Common myeloid progenitor, CD34-positive (primary cell): ENCODE results near the gene CYB5R4.
"Not testable (repeated sequence)": the region's sequence is repeated elsewhere in the genome, so short reads cannot be mapped to it uniquely, and the experiment has no call there.

Experiments used
- CTCF ChIA-PET: fragments of 350-600 bp; sonication (Branson Sonifier 250); formaldehyde crosslinking; loops from one replicate; lab custom pipeline; 2021; ENCODE audit warnings: antibody characterized with exemption; lab: Charles Lee
- POLR2A ChIA-PET: fragments of 350-600 bp; sonication (Branson Sonifier 250); formaldehyde crosslinking; loops from one replicate; lab custom pipeline; 2021; ENCODE audit warnings: antibody characterized with exemption; lab: Charles Lee
- DNase-seq, 3 donors: peaks; one replicate each; pipeline versions ENCODE4 v3.0.0 to v3.0.0-alpha.2; 2013
- H3K27ac ChIP-seq, 2 experiments: 1 replicate in 1 of 2; 2 replicates in 1 of 2; pipeline ENCODE4 v1.7.0; 2013; ENCODE audit warnings: inconsistent platforms in 2 of 2, low read length in 2 of 2, mild to moderate bottlenecking in 2 of 2, low read depth in 1 of 2, moderate library complexity in 1 of 2; ENCODE audit not compliant: severe bottlenecking in 2 of 2, insufficient read depth in 1 of 2, poor library complexity in 1 of 2
- H3K27me3 ChIP-seq, 5 experiments: replicated peaks in 2 of 5; 1 replicate in 3 of 5; 2 replicates in 2 of 5; pipeline versions ENCODE4 v1.6.1 to v1.7.0; 2013; ENCODE audit warnings: low read length in 4 of 5, mild to moderate bottlenecking in 2 of 5, moderate library complexity in 2 of 5, inconsistent platforms in 1 of 5; ENCODE audit not compliant: insufficient read depth in 5 of 5, control insufficient read depth in 4 of 5
- H3K36me3 ChIP-seq, 4 experiments: 1 replicate in 2 of 4; 2 replicates in 2 of 4; pipeline versions ENCODE4 v1.6.1 to v1.7.0; 2013; ENCODE audit warnings: low read length in 3 of 4, control low read depth in 1 of 4, mild to moderate bottlenecking in 1 of 4; ENCODE audit not compliant: control insufficient read depth in 4 of 4, insufficient read depth in 4 of 4
- H3K4me1 ChIP-seq, 4 experiments: 1 replicate in 3 of 4; 2 replicates in 1 of 4; pipeline versions ENCODE4 v1.6.1 to v1.7.1; 2013; ENCODE audit warnings: low read length in 3 of 4, mild to moderate bottlenecking in 3 of 4, control low read depth in 1 of 4, inconsistent platforms in 1 of 4, moderate library complexity in 1 of 4; ENCODE audit not compliant: control insufficient read depth in 4 of 4, insufficient read depth in 4 of 4; ENCODE audit errors: control extremely low read depth in 1 of 4
- H3K4me3 ChIP-seq, 7 experiments: 1 replicate in 4 of 7; 2 replicates in 3 of 7; pipeline versions ENCODE4 v1.5.1 to v1.7.0; 2013; ENCODE audit warnings: mild to moderate bottlenecking in 7 of 7, low read length in 6 of 7, moderate library complexity in 6 of 7, inconsistent platforms in 2 of 7, low read depth in 2 of 7, control low read depth in 1 of 7; ENCODE audit not compliant: insufficient read depth in 4 of 7, control insufficient read depth in 1 of 7; ENCODE audit errors: extremely low read depth in 1 of 7
- H3K9me3 ChIP-seq, 5 experiments: 1 replicate in 4 of 5; 2 replicates in 1 of 5; pipeline versions ENCODE4 v1.6.1 to v1.7.1; 2013; ENCODE audit warnings: low read length in 4 of 5, mild to moderate bottlenecking in 2 of 5, inconsistent platforms in 1 of 5, low read depth in 1 of 5, moderate library complexity in 1 of 5; ENCODE audit not compliant: control insufficient read depth in 4 of 5, insufficient read depth in 2 of 5; ENCODE audit errors: control extremely low read depth in 1 of 5
- WGBS: methylation state at CpG from one replicate; pipeline ENCODE4 v1.1.5; 2013; ENCODE audit not compliant: insufficient coverage; 5-methylcytosine and 5-hydroxymethylcytosine counted together

The CYB5R4 gene

DNA sequence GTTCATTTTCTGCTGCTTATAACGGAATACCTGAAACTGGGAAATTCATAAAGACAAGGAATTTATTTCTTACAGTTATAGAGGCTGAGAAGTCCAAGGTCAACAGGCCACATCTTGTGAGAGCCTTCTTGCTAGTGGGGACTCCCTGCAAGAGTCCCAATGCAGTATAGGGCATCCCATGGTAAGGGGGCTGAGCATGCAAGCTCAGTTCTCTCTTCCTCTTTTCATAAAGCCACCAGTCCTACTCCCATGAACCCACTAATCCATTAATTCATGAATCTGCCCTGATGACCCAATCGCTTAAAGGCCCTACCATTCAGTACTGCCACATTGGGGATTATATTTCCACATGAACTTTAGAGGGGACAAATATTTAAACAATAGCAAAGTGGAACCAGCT lies 26.5 kb downstream of the CYB5R4 start:
- no CpG with 5 or more reads among the region's 2 CpGs for WGBS
- Histone ChIP-seq H3K9me3 (peaks cover 0 to 13% (median 4%) of the 10 kb centered on the region in 5 experiments), H3K27ac (no peak overlapping the region), H3K4me1 (peaks cover 0 to 2% (median 0%) of the 10 kb centered on the region in 4 experiments), H3K4me3 (no peak overlapping the region), H3K27me3 (no peaks in the 10 kb centered on the region), H3K36me3 (peaks cover 0 to 11% (median 7%) of the 10 kb centered on the region in 4 experiments)
- ChIA-PET CTCF (interaction anchor here (1.0 to 2.5 kb wide), 6 partner anchors 11 to 1436 kb away, joined by 3 to 8 read pairs (median 5); partner anchors contain the start of gene CEP162), POLR2A (no interaction called here)
- no peak for DNase-seq

DNA sequence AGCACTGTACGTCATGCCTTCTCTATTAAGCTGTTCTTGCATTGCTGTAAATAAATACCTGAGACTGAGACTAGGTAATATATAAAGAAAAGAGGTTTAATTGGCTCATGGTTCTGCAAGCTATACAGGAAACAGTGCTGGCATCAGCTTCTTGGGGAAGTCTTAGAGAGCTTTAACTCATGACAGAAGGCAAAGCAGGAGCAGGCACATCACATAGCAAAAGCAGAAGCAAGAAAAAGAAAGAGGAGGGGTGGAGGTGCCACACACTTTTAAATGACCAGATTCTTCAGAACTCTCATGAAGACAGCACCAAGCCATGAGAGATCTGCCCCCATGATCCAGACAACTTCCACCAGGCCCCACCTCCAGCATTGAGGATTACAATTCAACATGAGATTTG lies 30.1 kb downstream of the CYB5R4 start:
- Histone ChIP-seq H3K36me3 (peaks cover 3 to 13% (median 7%) of the 10 kb centered on the region in 4 experiments), H3K4me1 (peaks cover 0 to 1% (median 0%) of the 10 kb centered on the region in 4 experiments), H3K9me3 (peaks cover 0 to 13% (median 4%) of the 10 kb centered on the region in 5 experiments), H3K27me3 (no peaks in the 10 kb centered on the region), H3K4me3 (no peak overlapping the region), H3K27ac (no peak overlapping the region)
- WGBS = no CpG with 5 or more reads among the region's 1 CpG
- ChIA-PET POLR2A (no interaction called here), CTCF (interaction anchor here (1.2 kb wide), 1 partner anchor 331 kb away, joined by 8 read pairs; no protein-coding TSS in a partner anchor)
- no peak for DNase-seq

DNA sequence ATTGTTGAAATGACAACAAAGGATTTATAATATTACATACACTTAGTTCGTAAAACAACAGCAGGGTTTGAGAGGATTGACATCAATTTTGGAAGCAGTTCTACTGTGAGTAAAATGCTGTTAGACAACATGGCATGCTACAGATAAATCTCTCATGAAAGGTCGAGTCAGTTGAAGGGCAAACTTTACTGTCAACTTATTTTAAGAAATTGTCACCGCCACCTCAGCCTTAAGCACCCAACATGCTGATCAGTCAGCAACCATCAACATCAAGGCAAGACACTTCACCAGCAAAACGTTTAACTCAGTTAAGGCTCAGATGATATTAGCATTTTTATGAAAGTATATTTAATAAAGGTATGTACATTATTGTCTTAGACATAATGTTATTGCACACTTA lies 31.0 kb downstream of the CYB5R4 start:
- Histone ChIP-seq H3K4me1 (no peaks in the 10 kb centered on the region), H3K27me3 (no peaks in the 10 kb centered on the region), H3K36me3 (peaks cover 3 to 19% (median 7%) of the 10 kb centered on the region in 4 experiments), H3K4me3 (no peak overlapping the region), H3K27ac (no peak overlapping the region), H3K9me3 (peaks cover 0 to 13% (median 4%) of the 10 kb centered on the region in 5 experiments)
- ChIA-PET CTCF (no interaction called here), POLR2A (no interaction called here)
- 100% methylated on average over 1 of the region's 4 CpGs for WGBS
- no peak for DNase-seq

DNA sequence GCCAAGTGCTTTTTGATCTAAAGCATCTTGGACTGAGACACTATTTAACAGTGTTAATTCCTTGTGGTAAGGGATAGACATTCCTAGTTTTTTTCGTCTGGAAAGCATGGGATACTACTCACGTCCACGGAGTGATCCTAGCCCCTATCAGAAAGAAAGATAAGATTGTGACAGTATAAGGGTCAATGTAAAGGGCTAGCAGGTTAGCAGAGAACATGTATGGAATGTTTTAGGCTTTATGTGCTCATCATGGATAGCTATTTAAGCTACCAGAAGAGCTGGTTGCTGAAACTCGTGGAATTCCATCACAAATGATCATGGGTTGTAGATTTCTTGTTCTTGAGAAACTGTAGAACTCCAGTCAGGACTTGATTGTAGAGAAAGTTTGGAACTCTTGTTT lies 32.1 kb downstream of the CYB5R4 start:
- no peak overlapping the region for H3K27ac ChIP-seq

DNA sequence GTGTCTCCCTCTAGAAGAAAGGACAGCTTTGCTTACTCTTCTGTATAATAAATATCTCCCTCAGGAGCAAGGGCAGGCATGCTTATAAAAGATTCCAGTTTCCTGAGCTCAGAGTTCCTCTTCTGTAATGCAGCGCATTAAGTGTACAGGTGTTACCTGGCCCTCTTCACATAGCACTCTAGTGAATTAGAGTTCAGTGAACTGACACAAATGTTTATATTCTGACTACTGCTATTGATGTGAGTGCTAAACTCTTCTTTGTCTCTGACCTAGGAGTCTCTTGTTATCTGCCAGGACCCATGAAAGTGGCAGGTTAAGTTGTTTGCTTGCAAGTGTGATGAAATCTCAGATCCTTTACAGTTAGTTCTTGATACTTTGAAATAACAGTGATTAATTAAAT lies 33.5 kb downstream of the CYB5R4 start:
- 86% methylated on average over 1 of the region's 1 CpG for WGBS
- H3K4me1 ChIP-seq = no peaks in the 10 kb centered on the region
- no peaks in the 10 kb centered on the region for H3K27me3 ChIP-seq
- peaks cover 3 to 19% (median 7%) of the 10 kb centered on the region in 4 experiments for H3K36me3 ChIP-seq
- no peak overlapping the region for H3K4me3 ChIP-seq
- DNase-seq = no peak
- no peak overlapping the region for H3K27ac ChIP-seq
- ChIA-PET POLR2A (no interaction called here), CTCF (no interaction called here)
- peaks cover 0 to 16% (median 4%) of the 10 kb centered on the region in 5 experiments for H3K9me3 ChIP-seq

More for the DNA sequence above, 32.1 kb downstream of the CYB5R4 start:
- WGBS = 98% methylated on average over 4 of the region's 4 CpGs
- no peaks in the 10 kb centered on the region for H3K27me3 ChIP-seq
- H3K36me3 ChIP-seq = peaks cover 3 to 19% (median 7%) of the 10 kb centered on the region in 4 experiments
- POLR2A ChIA-PET = no interaction called here
- no peak overlapping the region for H3K4me3 ChIP-seq
- no peaks in the 10 kb centered on the region for H3K4me1 ChIP-seq
- DNase-seq = no peak
- peaks cover 0 to 16% (median 4%) of the 10 kb centered on the region in 5 experiments for H3K9me3 ChIP-seq
- CTCF ChIA-PET = no interaction called here

DNA sequence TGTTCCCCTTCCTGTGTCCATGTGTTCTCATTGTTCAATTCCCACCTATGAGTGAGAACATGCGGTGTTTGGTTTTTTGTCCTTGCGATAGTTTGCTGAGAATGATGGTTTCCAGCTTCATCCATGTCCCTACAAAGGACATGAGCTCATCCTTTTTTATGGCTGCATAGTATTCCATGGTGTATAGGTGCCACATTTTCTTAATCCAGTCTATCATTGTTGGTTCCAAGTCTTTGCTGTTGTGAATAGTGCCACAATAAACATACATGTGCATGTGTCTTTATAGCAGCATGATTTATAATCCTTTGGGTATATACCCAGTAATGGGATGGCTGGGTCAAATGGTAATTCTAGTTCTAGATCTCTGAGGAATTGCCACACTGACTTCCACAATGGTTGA lies 37.6 kb downstream of the CYB5R4 start:
- H3K36me3 ChIP-seq, H3K4me3 ChIP-seq, H3K27me3 ChIP-seq, CTCF ChIA-PET, H3K4me1 ChIP-seq, POLR2A ChIA-PET, H3K27ac ChIP-seq, DNase-seq: not testable (repeated sequence)
- peaks cover 0 to 10% (median 0%) of the 10 kb centered on the region in 5 experiments for H3K9me3 ChIP-seq
- no CpG with 5 or more reads among the region's 2 CpGs for WGBS

DNA sequence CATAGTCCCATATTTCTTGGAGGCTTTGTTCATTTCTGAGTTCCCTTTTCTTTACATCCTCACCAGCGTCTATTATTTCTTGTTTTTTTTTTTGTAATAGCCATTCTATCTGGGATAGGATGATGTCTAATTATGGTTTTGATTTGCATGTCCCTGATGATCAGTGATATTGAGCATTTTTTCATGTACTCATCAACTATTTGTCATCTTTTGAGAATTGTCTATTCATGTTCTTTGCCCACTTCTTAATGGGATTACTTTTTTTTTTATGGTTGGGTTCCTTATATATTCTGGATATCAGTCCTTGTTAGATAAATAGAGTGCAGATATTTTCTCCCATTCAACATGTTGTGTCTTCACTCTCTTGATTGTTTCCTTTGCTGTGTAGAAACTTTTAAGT lies 42.1 kb downstream of the CYB5R4 start:
- Histone ChIP-seq H3K27ac (no peak overlapping the region), H3K4me3 (no peak overlapping the region), H3K9me3 (peaks cover 0 to 22% (median 0%) of the 10 kb centered on the region in 5 experiments), H3K27me3 (no peaks in the 10 kb centered on the region), H3K36me3 (peaks cover 0 to 1% (median 0%) of the 10 kb centered on the region in 4 experiments), H3K4me1 (no peaks in the 10 kb centered on the region)
- POLR2A ChIA-PET = no interaction called here
- CTCF ChIA-PET = no interaction called here
- DNase-seq = no peak
- WGBS = no CpG with 5 or more reads among the region's 1 CpG
